H1 (cell line): ENCODE data around the gene LRRC23. TPM values are rescaled to one million over a fixed set of nuclear protein-coding genes. Genes with fewer than 3 reads are reported as not detected.

ENCODE experiments used
- JUN ChIP-seq: IDR thresholded peaks from 2 replicates; pipeline ENCODE4 v1.6.1; 2011; ENCODE audit warnings: low read depth, mild to moderate bottlenecking, improper control_type of control experiment, low read length
- SIRT6 ChIP-seq: IDR thresholded peaks from one replicate; pipeline ENCODE4 v1.7.1; 2012; ENCODE audit warnings: low read length, inconsistent platforms
- polyA plus RNA-seq, 7 experiments: library from polyadenylated mRNA; depleted of rRNA in 3 of 7; stranded (reverse) in 5 of 7; unstranded in 2 of 7; fragments of >200 nt in 5 of 7; fragments of 200-250 nt in 2 of 7; gene quantifications; 1 replicate in 5 of 7; 2 replicates in 1 of 7; 4 replicates in 1 of 7; pipeline versions ENCODE4 v1.2.1 to v1.2.3, GENCODE V29; 2011 to 2013; ENCODE audit warnings: missing spikeins in 2 of 7, mixed read lengths in 2 of 7
- total RNA-seq: library from RNA; stranded (reverse); fragmentation: NEBNext Ultra II Directional; extraction: Animal tissue kit (Norgen Biotek cat#: 25700); gene quantifications from 2 replicates; pipeline ENCODE4 v1.2.1, GENCODE V29; 2021

The LRRC23 gene
- total and polyA plus RNA-seq, 2 of the 8 experiments (the other 6 are each of a cell fraction or from before 2014, with no cell fraction given) = 2.5 to 3.6 TPM

- TF ChIP-seq SIRT6 = no peak
- no peak for TF ChIP-seq JUN
These were observed 57.2 kb downstream of the LRRC23 start (continued) for GRCh38 chr12:6961695-6962284.
